T-helper 1 cell treated with Interleukin-12 subunit alpha and Interleukin-12 subunit beta and Interleukin-4 antibody, amounts not matched to agents 30 ng/mL and 1 ng/mL, for 36 hours (primary cell): ENCODE data around the gene LCN1. TPM values are rescaled to one million over a fixed set of nuclear protein-coding genes. Genes with fewer than 3 reads are reported as not detected.

Source experiments
- intact Hi-C: fragments of 100-400 bp; cut with micrococcal nuclease; formaldehyde crosslinking; loops from one replicate; pipeline ENCODE4 v1.15.1; 2024
- total RNA-seq: library from RNA; stranded (reverse); gene quantifications from 2 replicates; pipeline ENCODE4 v1.2.3, GENCODE V29; 2022

The LCN1 gene
- total RNA-seq, 1 donor from 2014 or later: not detected

DNA sequence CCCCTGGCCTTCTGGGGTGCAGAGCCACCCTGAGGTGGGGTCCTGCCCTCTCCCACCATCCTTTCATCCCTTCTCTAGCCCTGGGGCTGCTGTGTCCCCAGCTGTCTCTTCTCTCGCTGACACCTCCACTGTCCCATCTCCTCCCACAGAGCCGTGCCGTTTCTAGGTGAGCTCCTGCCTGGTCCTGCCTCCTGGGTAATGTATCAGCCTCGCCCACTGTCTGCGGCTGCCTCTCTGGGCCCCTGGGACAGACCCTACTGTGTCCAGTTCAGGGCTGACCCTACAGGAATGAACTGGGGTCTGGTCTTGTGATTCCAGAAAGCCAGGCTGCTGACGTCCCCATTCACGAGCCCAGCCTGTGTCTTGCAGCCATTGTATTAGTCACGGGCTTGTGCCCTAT, 44.4 kb downstream of the LCN1 start:
- intact Hi-C loops: no loop called here

DNA sequence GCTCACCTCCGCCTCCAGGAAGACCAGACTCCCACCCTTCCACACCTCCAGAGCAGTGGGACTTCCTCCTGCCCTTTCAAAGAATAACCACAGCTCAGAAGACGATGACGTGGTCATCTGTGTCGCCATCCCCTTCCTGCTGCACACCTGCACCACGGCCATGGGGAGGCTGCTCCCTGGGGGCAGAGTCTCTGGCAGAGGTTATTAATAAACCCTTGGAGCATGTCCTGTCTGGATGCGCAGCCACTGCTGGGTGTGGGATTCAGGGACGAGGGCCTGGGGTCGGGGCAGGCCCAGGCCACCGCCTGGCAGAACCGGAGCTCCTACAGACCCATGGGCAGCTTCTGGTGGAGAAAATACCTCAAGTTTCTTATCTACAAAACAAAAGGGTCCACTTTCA, 45.3 kb downstream of the LCN1 start:
- intact Hi-C loops: no loop called here

DNA sequence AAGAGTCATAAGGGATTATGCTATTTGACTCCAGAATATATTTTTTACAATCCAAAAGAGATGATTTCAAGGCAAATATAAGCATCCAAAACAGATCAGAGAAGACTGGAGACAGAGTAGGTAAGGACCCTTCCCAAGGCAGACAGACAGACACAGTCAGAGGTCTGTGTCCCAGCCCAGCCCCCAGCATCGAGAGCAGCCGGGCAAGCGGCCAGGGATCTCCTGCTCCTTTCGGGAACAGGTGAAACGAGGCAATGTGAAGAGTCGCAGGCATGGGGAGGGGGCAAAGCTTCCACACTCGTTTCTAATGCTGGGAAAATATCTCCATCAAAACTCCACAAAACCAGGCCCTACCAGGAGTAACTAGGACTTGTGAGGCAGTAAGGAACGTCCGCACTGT, 46.1 kb downstream of the LCN1 start:
- intact Hi-C loops: no loop called here

DNA sequence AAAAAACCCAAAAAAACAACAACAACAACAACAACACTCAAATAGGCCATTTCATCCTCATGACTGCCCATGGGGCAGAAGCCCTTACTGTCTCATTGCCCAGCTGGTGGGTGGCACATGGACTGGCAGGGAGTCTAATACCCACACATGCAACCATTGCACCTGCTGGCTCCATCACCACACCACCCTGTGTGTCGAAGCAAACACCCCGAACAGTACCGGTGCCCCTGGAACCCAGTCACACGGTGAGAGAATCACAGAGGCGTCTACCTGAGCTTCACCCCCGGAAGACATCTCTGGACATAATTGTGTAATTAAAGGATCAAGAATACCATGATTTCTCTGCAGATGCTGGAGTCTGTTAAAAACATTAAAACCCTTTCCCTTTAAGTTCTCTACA, 46.8 kb downstream of the LCN1 start:
- intact Hi-C loops: no loop called here

DNA sequence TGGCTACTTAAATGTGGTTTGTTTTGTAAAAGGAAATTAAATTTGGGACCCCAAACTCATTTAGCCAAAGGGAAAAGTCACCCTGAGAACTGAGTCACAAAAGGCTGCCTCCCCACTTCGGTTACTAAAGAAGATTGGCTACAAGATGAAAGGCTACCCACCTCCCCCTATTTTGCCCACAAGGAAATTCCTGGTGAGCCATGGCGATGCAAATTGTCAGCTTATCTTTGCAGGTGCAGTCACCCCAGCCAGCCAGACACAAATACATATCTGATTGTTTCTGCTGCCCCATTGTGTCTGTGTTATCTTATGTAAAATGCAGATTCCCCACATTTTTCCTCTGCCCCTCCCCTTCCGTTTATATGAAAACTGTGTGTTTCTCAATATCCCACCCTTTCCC, 49.2 kb downstream of the LCN1 start:
- intact Hi-C loops: no loop called here

DNA sequence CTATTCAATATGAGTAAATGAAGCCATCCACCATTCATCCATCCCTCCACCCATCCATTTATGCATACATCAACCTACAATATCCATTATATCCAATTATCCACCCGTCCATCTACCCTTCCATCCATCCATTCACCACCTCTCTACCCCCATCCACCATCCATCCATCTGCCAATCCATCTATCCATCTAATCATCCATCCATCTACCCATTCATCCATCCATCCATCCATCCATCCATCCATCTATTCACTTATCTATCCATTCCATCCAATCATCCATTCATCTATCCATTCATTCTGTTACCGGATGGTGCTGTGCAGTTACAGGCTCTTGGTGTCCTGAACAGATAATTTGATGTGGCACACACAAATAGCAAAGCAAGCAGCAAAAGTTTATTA, 51.0 kb downstream of the LCN1 start:
- intact Hi-C loops: no loop called here

DNA sequence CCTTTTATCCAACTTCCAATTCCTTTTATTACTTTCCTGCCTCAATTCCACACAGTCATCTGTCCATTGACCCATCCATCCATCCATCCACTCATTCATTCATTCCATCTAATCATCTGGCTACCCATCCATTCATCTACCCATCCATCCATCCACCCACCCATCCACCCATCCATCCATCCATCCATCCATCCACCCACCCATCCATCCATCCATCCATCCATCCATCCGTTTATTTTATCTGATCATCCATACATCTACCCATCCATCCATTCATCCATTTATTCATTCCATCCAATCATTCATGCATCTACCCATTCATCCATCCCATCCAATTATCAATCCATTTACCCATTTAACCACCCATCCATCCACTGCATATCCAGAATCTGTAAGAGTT, 51.9 kb downstream of the LCN1 start:
- intact Hi-C loops: no loop called here

DNA sequence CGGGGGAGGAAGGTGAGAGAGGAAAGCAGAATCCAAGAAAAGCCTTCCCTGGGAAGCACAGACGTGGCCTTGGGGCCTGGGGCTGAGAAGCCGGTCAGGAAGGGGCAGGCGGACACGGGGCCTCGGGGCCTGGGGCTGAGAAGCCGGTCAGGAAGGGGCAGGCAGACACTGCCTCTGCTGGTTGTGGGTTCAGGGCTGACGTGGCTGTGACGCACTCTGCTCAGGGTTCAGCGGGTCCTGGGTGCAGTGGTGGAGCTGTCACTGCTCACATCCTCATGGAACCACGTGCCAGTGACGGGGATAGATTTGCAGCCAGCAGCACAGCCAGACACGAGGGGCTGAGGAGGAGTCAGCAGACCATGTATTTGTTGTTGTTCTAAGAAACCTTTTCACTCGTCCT, 53.1 kb downstream of the LCN1 start:
- intact Hi-C loops: no loop called here

DNA sequence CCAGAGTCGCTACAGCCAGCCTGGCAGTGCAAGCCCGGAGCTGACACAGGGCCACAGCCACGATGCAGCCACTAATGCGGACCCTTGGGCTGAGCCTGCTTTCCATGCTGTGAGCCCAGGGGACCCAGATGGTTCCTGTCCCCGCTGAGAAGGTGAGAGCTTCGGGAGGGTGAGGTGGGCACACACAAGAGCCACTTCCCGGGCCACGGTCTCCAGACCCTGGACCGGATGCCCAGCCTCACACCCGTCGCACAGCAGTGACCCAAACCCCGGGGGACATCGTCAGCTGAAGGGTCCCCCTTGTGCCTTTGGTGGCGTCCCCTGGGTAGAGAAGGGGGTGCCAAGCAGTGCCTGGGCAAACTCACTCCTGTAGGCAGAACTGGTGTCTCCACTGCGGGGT, 53.7 kb downstream of the LCN1 start:
- intact Hi-C loops: no loop called here

Other genes starting within 250 kb of the LCN1 start
- 0.07 and 0.49 TPM in 2 replicates for gene PPP1R26, start 41.7 kb upstream of the LCN1 start, total RNA-seq
- 31.9 and 37.0 TPM in 2 replicates for gene MRPS2, start 20.8 kb upstream of the LCN1 start, total RNA-seq
- gene OBP2A, start 24.7 kb downstream of the LCN1 start, total RNA-seq: not detected in 2 replicates
- not detected in 2 replicates for gene PAEP, start 40.3 kb downstream of the LCN1 start, total RNA-seq
- gene GLT6D1, start 118.1 kb downstream of the LCN1 start, total RNA-seq: not detected in 2 replicates
- not detected in 2 replicates for gene LCN9, start 141.9 kb downstream of the LCN1 start, total RNA-seq
- not detected in 2 replicates for gene SOHLH1, start 178.0 kb downstream of the LCN1 start, total RNA-seq
- not detected in 2 replicates for gene KCNT1, start 180.7 kb downstream of the LCN1 start, total RNA-seq